Activated CD8-positive, alpha-beta T cell treated with anti-CD3 and anti-CD28 coated beads for 36 hours (primary cell): Measurements from ENCODE around the gene ILDR2. TPM values are rescaled to one million over a fixed set of nuclear protein-coding genes. Genes with fewer than 3 reads are reported as not detected.

Experiments
- ATAC-seq: fragments of 200-7000 bp; cut with Tn5 transposase; one replicate; pipeline ENCODE4 v1.10.0; 2021; ENCODE audit warnings: mild to moderate bottlenecking, moderate library complexity
- CTCF ChIA-PET: fragments of 350-600 bp; sonication (Branson Sonifier 250); formaldehyde crosslinking; loops from one replicate; lab custom pipeline; 2021; ENCODE audit warnings: antibody characterized with exemption; lab: Charles Lee
- POLR2A ChIA-PET: fragments of 350-600 bp; sonication (Branson Sonifier 250); formaldehyde crosslinking; loops from one replicate; lab custom pipeline; 2021; ENCODE audit warnings: antibody characterized with exemption; lab: Charles Lee
- DNase-seq: peaks from one replicate; pipeline ENCODE4 v3.0.0-alpha.2; 2020
- H3K27ac Mint-ChIP-seq: one replicate; pipeline ENCODE4 v1.8.0; 2021; ENCODE audit warnings: mild to moderate bottlenecking, mixed read lengths
- H3K27me3 Mint-ChIP-seq: one replicate; pipeline ENCODE4 v1.8.0; 2021; ENCODE audit warnings: mixed read lengths
- H3K36me3 Mint-ChIP-seq: one replicate; pipeline ENCODE4 v1.8.0; 2021; ENCODE audit warnings: low read depth, mixed read lengths
- H3K4me1 Mint-ChIP-seq: one replicate; pipeline ENCODE4 v1.8.0; 2021; ENCODE audit warnings: low read depth, mixed read lengths
- H3K4me3 Mint-ChIP-seq: one replicate; pipeline ENCODE4 v1.8.0; 2021; ENCODE audit warnings: mild to moderate bottlenecking, moderate library complexity, mixed read lengths
- H3K9me3 Mint-ChIP-seq: one replicate; pipeline ENCODE4 v1.8.0; 2021; ENCODE audit warnings: mixed read lengths
- CTCF ChIP-seq: fragments of 200-600 bp; IDR thresholded peaks from one replicate; pipeline ENCODE4 v1.8.0; 2022; ENCODE audit warnings: antibody characterized with exemption, mild to moderate bottlenecking
- intact Hi-C: fragments of 100-400 bp; cut with micrococcal nuclease; formaldehyde crosslinking; loops from one replicate; pipeline ENCODE4 v1.10.0; 2022
- total RNA-seq, 2 experiments: library from RNA; stranded (reverse); gene quantifications; one replicate each; pipeline ENCODE4 v1.2.3, GENCODE V29; 2021

ILDR2 gene
- total RNA-seq, 2 experiments from 2014 or later = 14.3 to 15.1 TPM

GRCh38 chr1:166911624-166912023, 63.7 kb downstream of the ILDR2 start:
- ATAC-seq (no peak), DNase-seq (no peak)
- Mint-ChIP-seq H3K4me1 (peaks cover 8% of the 10 kb centered on the region), H3K27me3 (peaks cover 4% of the 10 kb centered on the region), H3K4me3 (no peak overlapping the region), H3K9me3 (peaks cover 3% of the 10 kb centered on the region), H3K27ac (no peak overlapping the region), H3K36me3 (no peaks in the 10 kb centered on the region)
- POLR2A ChIA-PET = interaction anchor here (1.7 kb wide), 1 partner anchor 146 kb away, joined by 3 read pairs; no protein-coding TSS in a partner anchor
- intact Hi-C loops = loop anchor here (5.0 kb wide), 1 partner anchor 66 kb away; the partner anchor contains the start of gene ILDR2
- no peak for TF ChIP-seq CTCF
- CTCF ChIA-PET = interaction anchor here (1.0 to 24.9 kb wide), 5 partner anchors 17 to 309 kb away, joined by 3 to 863 read pairs (median 11); no protein-coding TSS in a partner anchor

- H3K27ac Mint-ChIP-seq = no peak overlapping the region
Observed at GRCh38 chr1:166910396-166910994, 64.8 kb downstream of the ILDR2 start.

GRCh38 chr1:166908942-166909341, 66.4 kb downstream of the ILDR2 start:
- ChIA-PET CTCF (interaction anchor here (0.7 to 24.9 kb wide), 16 partner anchors 9 to 215 kb away, joined by 3 to 863 read pairs (median 12); partner anchors contain the start of gene TADA1), POLR2A (interaction anchor here (2.0 kb wide), 1 partner anchor 150 kb away, joined by 14 read pairs; no protein-coding TSS in a partner anchor)
- H3K4me1 Mint-ChIP-seq = peaks cover 14% of the 10 kb centered on the region
- peaks cover 6% of the 10 kb centered on the region for H3K27me3 Mint-ChIP-seq
- no peak for TF ChIP-seq CTCF
- intact Hi-C loops = no loop called here
- H3K4me3 Mint-ChIP-seq = no peak overlapping the region
- H3K9me3 Mint-ChIP-seq = peaks cover 3% of the 10 kb centered on the region
- DNase-seq = no peak
- no peaks in the 10 kb centered on the region for H3K36me3 Mint-ChIP-seq
- no peak overlapping the region for H3K27ac Mint-ChIP-seq
- no peak for ATAC-seq

More at GRCh38 chr1:166910396-166910994, 64.8 kb downstream of the ILDR2 start:
- peak; percentile 82 for TF ChIP-seq CTCF
- intact Hi-C loops = loop anchor here (1.0 to 5.0 kb wide), 2 partner anchors 67 to 149 kb away; partner anchors contain the start of gene ILDR2
- Mint-ChIP-seq H3K4me1 (peaks cover 14% of the 10 kb centered on the region), H3K27me3 (peaks cover 4% of the 10 kb centered on the region), H3K36me3 (no peaks in the 10 kb centered on the region), H3K9me3 (peaks cover 3% of the 10 kb centered on the region), H3K4me3 (no peak overlapping the region)
- DNase-seq (peak; percentile 89), ATAC-seq (peak; percentile 94)
- POLR2A ChIA-PET = interaction anchor here (0.9 to 2.0 kb wide), 3 partner anchors 143 to 148 kb away, joined by 3 to 14 read pairs (median 3); no protein-coding TSS in a partner anchor
- CTCF ChIA-PET = interaction anchor here (0.6 to 24.9 kb wide), 62 partner anchors 9 to 986 kb away, joined by 3 to 863 read pairs (median 4); partner anchors contain the start of genes CREG1, ILDR2, POGK and POU2F1

- H3K27ac Mint-ChIP-seq = no peak overlapping the region
- no peak for DNase-seq
- TF ChIP-seq CTCF = no peak
- no peak overlapping the region for H3K4me3 Mint-ChIP-seq
- H3K9me3 Mint-ChIP-seq = peaks cover 3% of the 10 kb centered on the region
- H3K27me3 Mint-ChIP-seq = peaks cover 3% of the 10 kb centered on the region
- H3K4me1 Mint-ChIP-seq = peaks cover 14% of the 10 kb centered on the region
- intact Hi-C loops = no loop called here
- POLR2A ChIA-PET = no interaction called here
- ATAC-seq = no peak
- CTCF ChIA-PET = interaction anchor here (0.8 to 24.9 kb wide), 3 partner anchors 73 to 217 kb away, joined by 3 to 863 read pairs (median 5); no protein-coding TSS in a partner anchor
- no peaks in the 10 kb centered on the region for H3K36me3 Mint-ChIP-seq
Observed at GRCh38 chr1:166907763-166908162, 67.6 kb downstream of the ILDR2 start.

GRCh38 chr1:166907051-166907450, 68.3 kb downstream of the ILDR2 start:
- POLR2A ChIA-PET = no interaction called here
- Mint-ChIP-seq H3K27me3 (peaks cover 1% of the 10 kb centered on the region), H3K36me3 (no peaks in the 10 kb centered on the region), H3K4me1 (peaks cover 16% of the 10 kb centered on the region), H3K4me3 (no peak overlapping the region), H3K27ac (no peak overlapping the region), H3K9me3 (peaks cover 3% of the 10 kb centered on the region)
- intact Hi-C loops = no loop called here
- ATAC-seq (no peak), DNase-seq (no peak)
- TF ChIP-seq CTCF = no peak
- CTCF ChIA-PET = interaction anchor here (0.7 to 24.9 kb wide), 6 partner anchors 8 to 218 kb away, joined by 3 to 863 read pairs (median 3); no protein-coding TSS in a partner anchor
